Heart right ventricle (tissue), 16 donors: ENCODE results near the gene TEDC1. TPM values are rescaled to one million over a fixed set of nuclear protein-coding genes. Genes with fewer than 3 reads are reported as not detected.

ENCODE experiments used
- ATAC-seq, 8 donors: fragments of 200-7000 bp; cut with Tn5 transposase; one replicate each; pipeline ENCODE4 v1.9.1; 2020; ENCODE audit warnings: mild to moderate bottlenecking in 8 of 8, moderate library complexity in 8 of 8, moderate number of reproducible peaks in 1 of 8
- DNase-seq, 2 donors: peaks; one replicate each; pipeline ENCODE4 v3.0.0-alpha.2; 2020
- H3K27ac ChIP-seq, 10 donors: fragments of 200-600 bp; sonication (generic) in 2 of 10; one replicate each; pipeline versions ENCODE4 v1.5.0 to v1.8.0; 2020 to 2022; ENCODE audit warnings: mild to moderate bottlenecking in 3 of 10
- H3K27me3 ChIP-seq, 7 donors: fragments of 200-600 bp; one replicate each; pipeline ENCODE4 v1.8.0; 2021 to 2022; ENCODE audit warnings: mild to moderate bottlenecking in 2 of 7
- H3K36me3 ChIP-seq, 9 donors: fragments of 200-600 bp; sonication (generic) in 1 of 9; one replicate each; pipeline versions ENCODE4 v1.5.0 to v1.8.0; 2020 to 2022; ENCODE audit warnings: mild to moderate bottlenecking in 2 of 9
- H3K4me1 ChIP-seq, 9 donors: fragments of 200-600 bp; sonication (generic) in 1 of 9; one replicate each; pipeline versions ENCODE4 v1.5.0 to v1.8.0; 2020 to 2022; ENCODE audit warnings: mild to moderate bottlenecking in 4 of 9
- H3K4me3 ChIP-seq, 10 donors: fragments of 200-600 bp; sonication (generic) in 2 of 10; one replicate each; pipeline versions ENCODE4 v1.5.0 to v1.8.0; 2020 to 2022; ENCODE audit warnings: mild to moderate bottlenecking in 7 of 10, moderate library complexity in 2 of 10
- H3K9me3 ChIP-seq, 11 donors: fragments of 200-600 bp in 10 of 11; sonication (generic) in 2 of 11; one replicate each; pipeline versions ENCODE4 v1.5.0 to v1.8.0; 2013 to 2022; ENCODE audit warnings: mild to moderate bottlenecking in 2 of 11, control low read depth in 1 of 11, moderate library complexity in 1 of 11
- WGBS, 2 donors: extraction: QIAGEN DNeasy Blood & Tissue Kit; methylation state at CpG; one replicate each; pipeline ENCODE4 v1.1.7; 2013; ENCODE audit warnings: inconsistent platforms in 1 of 2; 5-methylcytosine and 5-hydroxymethylcytosine counted together
- intact Hi-C, 10 donors: fragments of 100-400 bp; cut with DNase I; formaldehyde crosslinking; loops; one replicate each; pipeline versions ENCODE4 v1.11.1 to v1.14.2; 2022
- polyA plus RNA-seq, 2 donors: library from polyadenylated mRNA; stranded (reverse); fragments of 200-250 nt; gene quantifications; one replicate each; pipeline ENCODE4 v1.2.3, GENCODE V29; 2013
- total RNA-seq, 10 donors: library from RNA; stranded (reverse); fragmentation: NEBNext Ultra II Directional in 3 of 10; extraction: Animal tissue kit (Norgen Biotek cat#: 25700) in 3 of 10; gene quantifications; one replicate each; pipeline versions ENCODE4 v1.2.1 to v1.2.4, GENCODE V29; 2021 to 2023
- TF ChIP-seq, protein P1 (sequence below), 9 donors: fragments of 200-600 bp; sonication (generic) in 2 of 9; IDR thresholded peaks; one replicate each; pipeline versions ENCODE4 v1.5.0 to v1.8.0; 2021 to 2022; ENCODE audit warnings: antibody characterized with exemption in 9 of 9, mild to moderate bottlenecking in 5 of 9, moderate library complexity in 1 of 9
- donor health status: Arrhythmogenic right ventricular cardiomyopathy.
- donor health status: ischemic (EF 13 %, LVEDD 7.1; RV severe dilation, severe dysfunction).
- donor health status: healthy with polysubstance abuse.
- donor health status: DM: no; HTN: yes; CAD: no.
- donor health status: DM: no; HTN: no; CAD: no.
- donor health status: ischemic (EF 25% LVEDD 6.9; RV normal size, moderate dysfunction).
- donor health status: ischemic (EF 25% LVEDD 5.7; RV mildly dilated, moderate dysfunction).
- donor health status: healthy.
- donor health status: DM: yes; HTN: yes; CAD: no.
- donor health status: Ischemic cardiomyopathy.
- donor health status: ischemic (EF 35%, LVEDD 5.7; RV mildly dilated, moderate dysfunction).
- donor health status: nonischemic (EF 11% LVEDD 7.7; RV severe dilation, severe dysfunction).
- donor health status: DM: yes; HTN: yes; CAD: no.
- donor health status: PGD.
- donor health status: ischemic (EF 29% LVEDD 5.4; RV normal size, mild dysfunction).
- donor health status: nonischemic (EF 23%, LVEDD 6.1; RV moderate dilation, normal function).

Gene TEDC1
- total and polyA plus RNA-seq, 12 donors, result 2.3 to 10.0 (median 4.4) TPM

DNA sequence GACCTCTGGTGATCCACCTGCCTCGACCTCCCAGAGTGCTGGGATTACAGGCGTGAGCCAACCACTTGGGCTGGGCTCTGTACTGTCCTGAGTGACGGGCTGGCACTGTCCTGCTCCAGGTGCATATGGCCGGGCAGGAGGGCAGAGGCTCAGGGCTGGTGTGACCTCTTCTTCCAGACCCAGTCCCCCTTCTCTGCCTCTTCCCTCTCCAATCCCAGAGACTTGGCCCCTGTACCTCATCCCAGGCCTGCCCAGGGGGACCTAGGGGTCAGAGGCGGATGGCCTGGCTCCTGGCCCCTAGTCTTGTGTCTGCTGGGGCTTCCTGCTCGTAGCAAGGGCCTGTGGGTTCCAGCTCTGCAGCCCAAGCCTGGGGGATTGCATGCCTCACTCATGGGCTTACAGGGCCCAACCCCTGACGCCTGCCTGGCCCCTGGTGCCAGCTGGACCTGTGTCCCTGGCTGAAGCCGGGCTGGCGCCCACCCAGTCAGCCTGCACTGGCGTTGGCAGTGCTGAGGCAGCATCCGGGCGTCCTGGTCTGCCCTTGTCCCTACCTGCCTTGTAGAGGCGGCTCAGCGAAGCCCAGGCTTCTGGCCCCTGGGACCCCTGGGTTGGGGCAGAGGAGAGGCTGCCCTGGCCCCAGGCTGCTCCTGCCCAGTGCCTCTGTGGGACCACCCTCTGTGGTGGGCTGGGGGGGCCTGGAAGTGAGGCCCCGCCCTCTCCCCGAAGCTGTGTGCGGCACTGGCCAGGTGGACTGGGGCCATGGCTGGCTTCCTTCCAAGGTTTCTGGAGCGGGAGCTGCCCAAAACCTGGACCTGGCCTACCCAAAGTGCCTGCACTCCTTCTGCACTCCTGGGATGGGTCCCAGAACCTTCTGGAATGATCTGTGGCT, 4.3 kb downstream of the TEDC1 start:
- Histone ChIP-seq H3K9me3 (no peaks in the 10 kb centered on the region), H3K4me3 (no peak overlapping the region), H3K36me3 (peaks cover 0 to 16% (median 0%) of the 10 kb centered on the region in 9 donors), H3K27ac (peak overlapping the region in 7 of 10 donors; percentile 15 to 70 (median 39)), H3K4me1 (peaks cover 6 to 31% (median 17%) of the 10 kb centered on the region in 9 donors), H3K27me3 (no peaks in the 10 kb centered on the region)
- TF ChIP-seq, protein P1, sequence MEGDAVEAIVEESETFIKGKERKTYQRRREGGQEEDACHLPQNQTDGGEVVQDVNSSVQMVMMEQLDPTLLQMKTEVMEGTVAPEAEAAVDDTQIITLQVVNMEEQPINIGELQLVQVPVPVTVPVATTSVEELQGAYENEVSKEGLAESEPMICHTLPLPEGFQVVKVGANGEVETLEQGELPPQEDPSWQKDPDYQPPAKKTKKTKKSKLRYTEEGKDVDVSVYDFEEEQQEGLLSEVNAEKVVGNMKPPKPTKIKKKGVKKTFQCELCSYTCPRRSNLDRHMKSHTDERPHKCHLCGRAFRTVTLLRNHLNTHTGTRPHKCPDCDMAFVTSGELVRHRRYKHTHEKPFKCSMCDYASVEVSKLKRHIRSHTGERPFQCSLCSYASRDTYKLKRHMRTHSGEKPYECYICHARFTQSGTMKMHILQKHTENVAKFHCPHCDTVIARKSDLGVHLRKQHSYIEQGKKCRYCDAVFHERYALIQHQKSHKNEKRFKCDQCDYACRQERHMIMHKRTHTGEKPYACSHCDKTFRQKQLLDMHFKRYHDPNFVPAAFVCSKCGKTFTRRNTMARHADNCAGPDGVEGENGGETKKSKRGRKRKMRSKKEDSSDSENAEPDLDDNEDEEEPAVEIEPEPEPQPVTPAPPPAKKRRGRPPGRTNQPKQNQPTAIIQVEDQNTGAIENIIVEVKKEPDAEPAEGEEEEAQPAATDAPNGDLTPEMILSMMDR (IDR thresholded peaks at IDR 0.05), result no peak
- intact Hi-C loops, result no loop called here
- WGBS, 2 donors, result 58 to 71% methylated on average over 18 of the region's 18 CpGs
- DNase-seq, result peak in 1 of 2 donors; percentile 77
- peak in 3 of 8 donors; percentile 2 to 7 (median 3) for ATAC-seq

GRCh38 chr14:105495990-105496830, 5.2 kb downstream of the TEDC1 start:
- DNase-seq (peak in 1 of 2 donors; percentile 11), ATAC-seq (no peak)
- no peaks in the 10 kb centered on the region for H3K27me3 ChIP-seq
- intact Hi-C loops, result no loop called here
- peak overlapping the region in 2 of 10 donors; percentile 53 to 70 for H3K27ac ChIP-seq
- peaks cover 0 to 16% (median 0%) of the 10 kb centered on the region in 9 donors for H3K36me3 ChIP-seq
- peaks cover 6 to 30% (median 17%) of the 10 kb centered on the region in 9 donors for H3K4me1 ChIP-seq
- 83 to 85% methylated on average over 18 of the region's 18 CpGs for WGBS, 2 donors
- TF ChIP-seq, protein P1 (IDR thresholded peaks at IDR 0.05), result no peak
- no peak overlapping the region for H3K4me3 ChIP-seq
- no peaks in the 10 kb centered on the region for H3K9me3 ChIP-seq

DNA sequence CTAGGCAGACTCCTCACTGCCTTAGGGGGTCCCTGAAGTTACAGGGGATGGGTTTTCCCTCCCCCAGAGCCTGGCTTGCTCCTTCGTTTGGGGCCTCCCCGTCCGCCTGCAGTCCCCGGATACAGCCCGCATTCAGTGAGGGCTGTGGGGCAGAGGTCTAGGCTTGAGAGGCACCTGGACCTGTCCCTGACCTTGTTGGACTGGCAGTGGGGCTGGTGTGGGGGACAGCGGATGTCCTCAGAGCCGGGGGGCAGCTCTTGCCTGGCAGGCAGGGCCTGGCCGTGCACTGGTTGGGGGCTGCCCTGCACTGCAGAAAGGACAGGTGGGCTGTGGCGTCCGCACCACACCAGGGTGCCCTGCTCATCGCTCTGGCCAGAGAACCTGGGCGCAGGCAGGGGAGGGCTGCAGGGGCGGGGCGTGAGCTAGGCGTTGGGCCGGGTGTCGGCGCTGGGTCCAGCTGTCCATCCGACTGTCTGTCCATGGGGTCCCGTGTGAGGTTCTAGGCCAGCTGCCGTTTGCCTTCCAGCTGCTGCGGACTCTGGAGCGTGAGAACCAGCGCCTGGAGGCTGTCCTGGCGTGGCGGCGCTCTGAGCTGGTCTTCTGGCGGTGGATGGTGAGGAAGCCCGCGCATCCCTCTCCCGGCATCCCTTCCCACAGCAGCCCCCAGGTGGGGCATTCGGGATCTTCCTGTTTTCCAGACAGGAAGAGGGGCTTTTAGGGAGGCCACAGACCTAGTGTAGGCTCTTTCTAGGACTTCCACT, 6.0 kb downstream of the TEDC1 start:
- H3K9me3 ChIP-seq, result no peaks in the 10 kb centered on the region
- TF ChIP-seq, protein P1 (IDR thresholded peaks at IDR 0.05), result no peak
- peak in 1 of 2 donors; percentile 9 for DNase-seq
- no peak overlapping the region for H3K4me3 ChIP-seq
- H3K27ac ChIP-seq, result no peak overlapping the region
- no peak for ATAC-seq
- H3K4me1 ChIP-seq, result peaks cover 3 to 22% (median 10%) of the 10 kb centered on the region in 9 donors
- no peaks in the 10 kb centered on the region for H3K27me3 ChIP-seq
- 94% methylated on average over 31 to 32 of the region's 32 CpGs for WGBS, 2 donors
- peaks cover 0 to 16% (median 0%) of the 10 kb centered on the region in 9 donors for H3K36me3 ChIP-seq
- intact Hi-C loops, result no loop called here
